NCI-H446 treated with DMSO at 0.1 percent for 48 hours (cell line): ENCODE measurements around the gene CD81.
A peak's percentile ranks its signal among the peaks of the same experiment; 100 is the strongest.

Source experiments
- DNase-seq: peaks from one replicate; lab custom pipeline; 2025; lab: John Stamatoyannopoulos, UW

CD81 gene

DNA sequence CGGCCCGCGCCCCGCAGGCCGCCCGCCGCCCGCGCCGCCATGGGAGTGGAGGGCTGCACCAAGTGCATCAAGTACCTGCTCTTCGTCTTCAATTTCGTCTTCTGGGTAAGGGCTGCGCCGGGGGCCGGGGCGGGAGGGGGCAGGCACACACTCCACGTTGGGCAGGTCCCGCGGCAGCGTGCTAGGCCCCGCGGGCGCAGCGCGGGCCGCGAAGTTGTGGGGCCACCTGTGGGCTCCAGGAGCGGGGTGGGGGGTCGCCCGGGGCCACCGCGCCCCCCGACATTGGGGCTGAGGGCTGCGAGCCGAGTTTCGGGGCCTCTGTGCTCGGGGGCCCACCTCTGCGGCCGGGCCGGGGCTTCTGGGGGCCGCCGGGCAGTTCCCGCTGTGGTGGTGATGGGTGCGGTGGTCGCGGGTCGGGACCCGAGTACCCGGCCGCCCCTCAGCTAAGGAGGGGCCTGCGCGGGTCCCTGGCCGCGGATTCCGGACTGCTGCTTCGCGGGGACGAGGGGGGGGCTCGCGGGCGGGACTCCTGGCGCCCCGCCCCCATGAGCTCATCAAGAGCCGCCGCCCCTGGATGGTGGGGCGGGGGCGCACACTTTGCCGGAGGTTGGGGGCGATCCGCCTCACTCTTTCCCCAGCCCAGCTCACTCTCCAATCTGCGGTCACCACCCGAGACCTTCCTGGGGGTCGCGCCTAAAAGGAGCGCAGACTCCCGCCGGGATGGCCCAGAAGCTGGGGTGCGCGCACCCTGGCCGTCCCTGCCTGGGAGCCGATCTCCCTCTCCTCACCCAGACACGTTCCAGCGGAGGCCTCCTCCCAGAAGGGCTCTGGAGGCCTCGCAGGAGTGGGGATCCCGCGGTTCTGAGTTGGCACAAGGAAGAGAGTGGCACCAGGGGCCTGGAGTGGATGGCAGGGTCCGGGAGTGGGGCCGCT is 667 bp downstream of the CD81 start:
- peak; percentile 14 for DNase-seq

DNA sequence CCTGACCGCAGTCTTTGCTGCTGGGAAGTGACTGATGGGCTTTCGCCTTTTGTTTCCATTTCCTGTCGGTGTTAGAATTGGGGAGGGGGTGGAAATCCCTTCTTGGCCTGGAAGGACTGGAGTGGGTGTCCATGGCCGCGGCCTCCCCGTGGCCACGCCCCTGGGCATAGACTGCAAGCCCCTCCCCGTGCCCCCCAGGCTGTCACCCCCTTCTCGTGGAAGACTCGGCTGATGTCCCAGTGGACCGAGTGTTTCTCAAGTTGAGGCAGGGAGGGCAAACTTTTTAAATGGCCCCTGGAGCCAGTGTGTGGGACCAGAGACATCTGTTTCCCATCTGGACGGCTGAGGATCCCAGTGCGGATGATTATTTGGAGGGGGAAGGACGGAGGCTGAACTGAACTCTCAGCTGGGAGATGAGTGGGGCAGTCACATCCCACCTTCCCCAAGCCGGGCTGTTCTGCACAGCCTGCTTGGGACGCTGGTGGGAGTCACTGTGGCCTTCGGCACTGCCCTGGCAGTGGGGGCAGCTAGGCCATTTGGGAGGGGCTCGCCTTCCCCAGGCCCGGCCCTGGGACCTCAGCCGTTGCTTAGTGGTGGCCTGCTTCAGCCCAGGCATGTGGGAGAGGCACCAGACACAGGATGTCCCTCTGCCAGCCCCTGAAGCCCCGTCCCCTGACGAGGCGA is 1.6 kb downstream of the CD81 start:
- DNase-seq: no peak

DNA sequence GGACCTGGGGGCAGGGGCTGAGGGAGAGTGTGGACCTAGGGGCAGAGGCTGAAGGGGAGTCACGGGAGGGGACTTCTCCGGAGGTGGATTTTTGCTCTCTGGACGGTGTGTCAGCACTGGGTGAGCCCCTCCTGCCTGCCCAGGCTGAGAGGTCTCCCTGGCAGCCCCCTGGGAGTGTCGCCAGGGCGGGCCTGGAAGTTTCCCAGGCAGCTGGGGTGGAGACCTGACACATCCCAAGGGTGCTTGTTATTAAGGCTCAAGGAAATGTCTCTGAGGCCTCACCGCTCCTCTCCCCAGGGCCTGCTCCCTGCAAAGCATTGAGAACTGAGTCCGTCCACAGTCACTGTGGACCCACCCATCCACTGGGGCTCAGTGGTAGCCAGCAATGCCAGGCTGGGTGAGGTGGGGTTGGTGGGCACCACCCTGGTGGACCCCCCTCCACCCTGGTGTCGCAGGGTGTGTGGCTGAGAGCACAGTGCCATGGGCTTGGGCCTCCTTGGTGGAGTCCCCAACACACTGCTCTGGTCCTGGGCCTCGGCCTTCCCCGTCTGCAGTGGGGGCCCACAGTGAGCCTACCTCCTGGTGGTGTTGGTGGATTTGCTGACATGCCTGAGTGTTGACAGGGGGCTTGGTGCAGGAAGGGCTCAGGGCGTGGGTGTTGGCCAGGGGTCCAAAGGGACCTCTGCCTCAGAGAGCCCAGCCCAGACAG is 2.5 kb downstream of the CD81 start:
- DNase-seq: no peak

DNA sequence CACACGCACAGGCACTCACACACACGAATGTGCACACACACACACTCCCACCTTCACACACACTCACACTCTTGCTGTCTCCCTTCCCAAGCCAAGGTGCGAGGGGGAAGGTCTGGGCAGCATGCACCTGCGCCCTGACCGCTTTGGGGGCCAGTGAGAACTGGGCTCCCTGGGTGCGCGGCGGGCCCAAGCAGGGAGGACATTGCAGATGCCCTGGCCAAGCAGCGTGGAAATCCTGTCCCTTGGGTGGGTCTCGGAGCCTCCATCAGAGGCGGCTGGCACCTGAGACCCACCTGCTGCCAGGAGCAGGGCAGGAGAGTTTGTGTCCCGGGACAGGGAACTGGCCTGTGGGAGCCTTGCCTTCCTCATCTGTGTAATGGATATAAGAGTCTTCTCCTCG is 3.3 kb downstream of the CD81 start:
- DNase-seq: no peak

DNA sequence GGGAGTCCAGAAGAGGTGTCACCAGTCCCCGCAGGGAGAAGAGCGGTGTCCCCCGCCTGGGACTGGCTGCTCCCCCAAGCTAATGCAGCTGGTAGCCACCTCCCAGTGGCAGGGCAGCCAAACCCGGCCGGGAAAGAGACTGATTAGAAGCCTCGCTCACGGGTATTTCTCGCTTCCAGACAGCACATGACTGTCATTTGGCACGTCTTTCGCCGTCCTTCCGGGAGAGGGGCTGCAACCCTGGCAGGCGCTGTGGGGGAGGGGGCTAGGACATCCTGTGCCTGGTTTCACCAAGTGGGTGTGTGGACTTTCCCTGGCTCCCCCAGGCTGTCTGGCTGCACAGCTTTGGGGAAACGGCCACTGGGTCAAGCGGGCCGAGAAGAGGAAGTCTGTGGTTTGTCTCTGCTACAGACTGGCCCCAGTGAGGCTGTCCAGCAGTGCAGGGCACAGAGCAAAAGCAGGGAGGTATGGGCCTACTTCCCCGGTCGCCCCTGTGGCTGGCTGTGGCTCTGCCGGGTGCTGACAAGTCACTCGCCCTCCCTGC is 3.8 kb downstream of the CD81 start:
- no peak for DNase-seq

DNA sequence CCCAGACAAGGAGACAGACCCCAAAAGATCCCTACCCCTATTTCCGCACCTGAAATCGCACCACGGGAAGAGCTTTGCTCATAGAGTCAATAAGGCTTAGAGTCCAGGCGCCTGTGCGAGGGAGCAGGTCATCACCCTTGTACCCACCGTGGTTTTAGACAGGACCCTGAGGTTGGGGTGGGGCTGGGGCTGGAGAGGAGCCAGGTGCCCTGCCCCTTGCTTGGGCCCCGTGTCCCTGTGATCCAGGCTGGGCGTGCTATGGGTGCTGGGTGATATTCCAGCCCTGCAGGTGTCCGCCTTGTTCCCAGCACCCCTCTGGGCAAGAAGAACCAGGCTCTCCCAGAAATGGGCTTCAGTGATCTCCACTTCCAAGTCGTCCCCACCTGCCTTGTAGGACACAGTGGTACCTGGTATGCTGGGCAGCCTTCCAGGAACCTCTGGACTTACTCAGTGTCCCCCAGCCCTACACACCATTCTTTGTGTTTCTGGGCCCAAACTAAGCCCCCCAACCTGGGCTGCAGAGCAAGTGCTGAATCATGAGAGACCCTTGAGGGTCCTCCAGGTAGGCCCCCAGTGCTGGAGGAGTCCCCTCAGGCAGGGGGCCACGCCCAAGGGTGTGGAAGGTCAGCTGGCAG is 4.5 kb downstream of the CD81 start:
- DNase-seq: no peak

DNA sequence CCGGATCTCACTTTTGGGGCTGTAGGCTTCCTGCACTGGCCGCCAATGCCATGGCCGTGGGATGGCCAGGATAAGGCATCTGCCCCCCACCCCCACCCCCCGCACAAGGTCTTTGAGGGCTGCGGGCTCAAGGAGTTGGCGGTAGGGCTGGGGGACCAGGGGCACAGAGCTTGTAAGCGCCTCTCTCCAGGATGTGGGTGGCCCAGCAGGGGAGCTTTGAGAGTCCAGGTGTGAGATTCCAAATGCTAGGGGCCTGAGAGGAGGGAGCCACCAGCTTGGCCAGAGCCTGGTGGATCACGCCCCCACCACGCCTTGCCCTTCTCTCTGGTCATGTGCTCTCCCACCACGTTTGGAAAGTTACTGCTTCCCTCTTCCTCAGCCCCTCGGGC is 5.0 kb downstream of the CD81 start:
- DNase-seq: no peak

DNA sequence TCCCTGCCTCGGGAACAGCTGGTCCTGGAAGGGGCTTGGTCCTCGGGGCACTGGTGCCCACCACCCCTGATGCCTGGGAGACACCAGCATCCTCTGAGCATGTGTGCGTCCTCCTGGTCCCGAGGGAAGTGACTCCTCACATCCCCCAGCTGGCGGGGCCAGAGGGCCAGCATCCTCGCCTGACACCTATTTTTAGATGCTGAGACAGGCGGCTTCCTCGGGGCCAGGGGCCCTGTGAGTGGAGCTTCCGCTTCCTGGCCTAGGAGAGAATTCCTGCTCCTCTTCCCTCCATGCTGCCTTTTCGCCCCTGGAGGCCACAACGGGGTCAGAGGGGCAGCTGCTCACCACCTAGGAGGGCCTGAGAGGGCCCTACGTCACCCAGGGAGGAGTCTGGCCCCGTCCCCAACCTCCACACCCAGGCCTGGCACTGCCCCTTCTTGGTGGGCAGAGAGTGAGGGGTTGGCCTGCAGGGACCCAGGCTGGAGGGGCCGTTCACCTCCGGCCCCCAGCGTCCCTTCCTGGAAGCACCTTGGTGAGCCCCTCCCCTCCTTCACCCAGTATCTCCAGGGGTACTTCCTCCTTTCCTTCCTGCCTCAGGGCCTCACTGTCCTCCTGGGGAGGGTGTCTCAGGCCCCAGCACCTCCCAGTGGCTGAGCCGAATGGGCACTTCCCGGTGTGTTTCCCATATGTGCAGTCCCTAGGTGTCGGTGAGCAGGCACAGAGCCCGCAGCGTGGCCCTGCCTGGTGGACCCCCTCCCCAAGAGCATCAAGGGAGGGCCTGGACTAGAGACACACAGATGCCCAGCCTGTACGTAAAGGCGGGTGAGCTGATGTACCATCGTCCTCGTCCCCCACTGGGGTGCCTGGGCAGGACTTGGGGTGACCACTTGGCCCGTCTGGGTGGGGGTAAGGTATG is 6.1 kb downstream of the CD81 start:
- DNase-seq: no peak

DNA sequence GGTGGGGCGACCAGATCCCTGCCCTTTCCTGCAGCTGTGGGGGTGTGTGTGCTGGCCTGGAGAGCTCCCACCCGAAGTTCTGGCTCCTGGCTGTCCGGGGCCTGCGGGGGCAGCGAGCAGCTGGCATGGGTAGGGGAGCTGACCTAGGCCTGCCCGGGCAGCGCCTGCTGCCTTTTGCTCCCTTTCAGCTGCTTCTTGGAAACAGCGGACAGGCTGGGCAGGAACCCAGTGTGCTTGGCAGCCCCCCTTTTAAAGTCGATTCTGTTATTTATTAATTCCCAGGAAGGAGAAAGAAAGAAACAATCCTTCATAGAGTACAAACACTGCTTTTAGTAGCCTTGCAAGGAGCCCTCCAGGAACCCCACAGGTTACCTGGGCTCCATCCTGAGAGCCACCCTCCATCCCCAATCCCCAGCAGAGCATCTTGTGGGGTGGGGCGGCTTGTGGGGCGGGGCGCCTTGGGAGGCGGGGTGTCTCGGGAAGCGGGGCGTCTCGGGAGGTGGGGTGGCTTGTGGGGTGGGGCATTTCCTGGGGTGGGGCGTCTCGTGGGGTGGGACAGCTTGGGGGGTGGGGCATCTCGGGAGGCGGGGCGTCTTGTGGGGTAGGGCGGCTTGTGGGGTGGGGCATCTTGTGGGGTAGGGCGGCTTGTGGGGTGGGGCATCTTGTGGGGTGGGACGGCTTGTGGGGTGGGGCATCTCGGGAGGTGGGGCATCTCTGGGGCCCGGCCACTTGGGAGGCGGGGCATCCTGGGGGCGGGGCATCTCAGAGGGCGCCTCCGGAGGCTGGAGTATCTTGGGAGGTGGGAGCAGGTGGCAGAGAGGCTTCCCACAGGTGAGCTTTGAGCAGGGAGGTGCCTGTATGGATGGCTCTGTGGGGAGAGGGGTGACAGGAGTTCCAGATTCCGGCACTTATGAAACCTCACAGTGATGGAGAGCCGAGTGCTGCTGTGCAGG is 7.0 kb downstream of the CD81 start:
- DNase-seq: no peak

DNA sequence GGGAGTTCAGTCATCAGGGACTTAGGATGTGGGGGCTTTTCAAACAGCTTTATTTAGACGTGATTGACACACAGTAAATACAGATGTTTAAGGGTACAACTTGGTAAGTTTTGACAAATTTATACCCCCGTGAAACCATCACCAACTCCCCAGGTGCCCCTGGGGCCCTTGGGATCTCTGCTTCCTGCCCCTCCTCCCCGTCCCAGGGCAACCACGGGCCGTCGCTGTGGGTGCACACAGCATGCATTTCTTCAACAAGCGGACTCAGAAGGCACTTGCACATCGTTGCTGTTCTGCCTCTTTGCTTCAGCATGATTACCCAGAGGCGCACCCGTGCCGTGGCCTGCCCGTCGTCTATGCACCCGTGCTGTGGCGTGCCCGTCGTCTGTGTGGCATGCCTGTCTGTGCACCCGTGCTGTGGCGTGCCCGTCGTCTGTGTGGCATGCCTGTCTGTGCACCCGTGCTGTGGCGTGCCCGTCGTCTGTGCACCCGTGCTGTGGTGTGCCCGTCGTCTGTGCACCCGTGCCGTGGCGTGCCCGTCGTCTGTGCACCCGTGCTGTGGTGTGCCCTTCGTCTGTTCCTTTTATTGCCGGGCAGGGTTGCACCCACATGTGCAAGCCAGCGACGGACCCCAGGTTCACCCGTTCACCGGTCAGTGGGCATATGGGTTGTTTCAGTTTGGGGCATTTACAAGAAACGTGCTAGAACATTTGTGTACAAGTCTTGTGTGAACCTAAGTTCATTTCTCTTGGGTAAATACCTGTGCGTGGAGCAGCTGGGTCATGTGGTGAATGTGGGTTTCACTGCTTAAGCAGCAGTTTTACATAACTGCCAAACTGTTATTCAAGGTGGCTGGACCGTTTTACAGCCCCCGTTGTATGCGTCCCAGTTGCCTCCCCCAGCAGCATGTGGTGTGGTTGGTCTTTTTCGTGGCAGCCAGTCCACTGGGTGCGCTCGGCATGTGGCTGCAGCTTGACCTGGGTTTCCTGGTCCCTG is 8.3 kb downstream of the CD81 start:
- DNase-seq: no peak

DNA sequence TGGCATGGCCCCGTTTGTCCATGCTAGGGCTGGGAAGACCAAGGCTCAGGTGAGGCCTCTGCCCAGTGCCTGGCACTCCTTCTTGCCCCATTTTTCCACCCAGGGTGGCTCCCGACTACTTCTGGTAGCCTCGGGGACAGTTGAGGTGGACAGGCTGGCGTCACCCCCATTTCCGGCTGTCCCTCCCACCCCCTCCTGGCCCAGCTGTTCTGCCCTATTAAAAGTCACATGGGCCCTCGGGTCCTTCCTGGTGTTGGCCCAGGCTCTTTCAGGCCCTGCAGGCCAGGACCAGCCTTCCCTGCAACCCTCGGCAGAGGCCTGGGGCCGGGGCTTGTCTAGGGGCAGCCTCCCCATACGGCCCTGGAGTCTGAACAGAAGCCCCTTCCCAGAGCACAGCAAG is 9.5 kb downstream of the CD81 start:
- DNase-seq: no peak

DNA sequence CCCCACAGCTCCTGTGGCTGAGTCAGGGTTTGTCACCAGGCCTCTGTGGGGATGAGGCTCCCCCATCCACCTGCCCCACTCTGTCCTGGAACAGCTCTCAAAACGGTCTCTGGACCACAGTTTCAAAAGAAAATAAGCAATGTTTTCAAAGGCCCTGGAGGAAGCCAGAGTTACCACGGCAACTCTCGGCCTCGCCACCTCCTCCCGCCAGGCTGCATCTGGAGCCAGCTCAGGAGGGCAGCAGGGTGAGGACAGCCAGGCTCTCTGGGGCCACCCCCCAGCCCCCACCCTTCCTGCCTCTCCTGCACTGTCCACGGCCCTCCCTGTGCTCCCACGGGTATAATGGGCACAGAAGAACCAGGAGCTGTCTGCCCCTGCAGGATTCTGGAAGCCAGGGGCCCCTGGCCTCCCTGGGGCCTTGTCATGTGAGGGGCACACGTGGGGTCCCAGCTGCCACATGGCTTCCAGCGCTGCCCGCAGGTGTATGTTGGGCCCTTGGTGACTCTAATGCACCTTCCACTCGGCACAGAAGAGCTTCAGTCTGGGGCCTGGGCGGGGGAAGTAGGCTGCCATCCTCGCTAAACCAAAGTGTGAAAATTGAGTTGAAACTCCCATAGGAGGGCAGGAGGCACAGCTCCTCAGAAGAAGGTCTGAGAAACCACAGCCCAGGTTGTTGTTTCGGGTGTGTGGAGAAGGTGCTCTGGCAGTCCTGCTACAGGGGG is 10.3 kb downstream of the CD81 start:
- no peak for DNase-seq

DNA sequence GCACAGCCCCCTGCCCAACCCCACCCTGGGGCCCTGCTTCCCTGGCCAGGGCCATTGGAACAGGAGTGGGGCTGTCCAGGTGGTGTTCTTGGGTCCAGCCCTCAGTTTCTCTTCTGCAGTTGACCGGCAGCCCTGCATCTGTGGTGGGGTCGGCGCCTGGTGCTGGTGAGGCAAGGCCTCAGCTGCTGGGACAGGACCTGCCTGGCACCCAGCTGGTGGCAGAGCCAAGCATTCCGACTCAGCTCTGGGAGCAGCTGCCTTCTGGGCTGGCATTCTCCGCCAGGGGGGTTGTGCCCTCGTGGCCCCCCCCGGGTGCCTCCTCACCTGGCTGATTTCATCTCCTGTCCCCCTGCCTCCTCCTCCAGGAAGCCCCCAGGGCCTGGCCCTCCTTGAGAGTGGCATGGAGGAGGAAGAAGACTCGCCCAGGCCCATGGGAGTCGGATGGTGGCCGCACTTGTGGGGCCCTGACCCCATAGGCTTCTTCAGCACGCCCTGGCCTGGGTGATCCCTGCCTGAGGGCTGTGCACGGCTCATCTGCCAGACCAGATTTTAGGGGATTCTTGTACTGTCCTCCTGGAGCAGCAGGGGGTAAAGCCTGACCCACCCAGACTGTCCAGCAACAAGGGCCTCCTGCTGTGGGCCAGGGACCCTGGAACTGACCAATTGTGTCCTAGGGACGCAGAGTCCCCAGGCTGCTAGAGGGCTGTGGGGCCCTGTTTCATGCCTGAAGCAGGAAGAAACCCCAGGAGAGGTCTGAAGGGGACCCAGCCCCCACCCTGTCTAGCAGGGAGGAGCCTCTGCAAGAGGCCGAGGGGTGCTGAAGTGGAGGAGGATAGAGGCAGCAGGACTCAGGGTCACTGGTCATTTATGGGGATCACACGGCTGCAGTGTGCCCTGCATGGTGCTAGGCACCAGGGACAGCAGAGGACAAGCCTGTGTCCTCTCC is 11.6 kb downstream of the CD81 start:
- DNase-seq: no peak

DNA sequence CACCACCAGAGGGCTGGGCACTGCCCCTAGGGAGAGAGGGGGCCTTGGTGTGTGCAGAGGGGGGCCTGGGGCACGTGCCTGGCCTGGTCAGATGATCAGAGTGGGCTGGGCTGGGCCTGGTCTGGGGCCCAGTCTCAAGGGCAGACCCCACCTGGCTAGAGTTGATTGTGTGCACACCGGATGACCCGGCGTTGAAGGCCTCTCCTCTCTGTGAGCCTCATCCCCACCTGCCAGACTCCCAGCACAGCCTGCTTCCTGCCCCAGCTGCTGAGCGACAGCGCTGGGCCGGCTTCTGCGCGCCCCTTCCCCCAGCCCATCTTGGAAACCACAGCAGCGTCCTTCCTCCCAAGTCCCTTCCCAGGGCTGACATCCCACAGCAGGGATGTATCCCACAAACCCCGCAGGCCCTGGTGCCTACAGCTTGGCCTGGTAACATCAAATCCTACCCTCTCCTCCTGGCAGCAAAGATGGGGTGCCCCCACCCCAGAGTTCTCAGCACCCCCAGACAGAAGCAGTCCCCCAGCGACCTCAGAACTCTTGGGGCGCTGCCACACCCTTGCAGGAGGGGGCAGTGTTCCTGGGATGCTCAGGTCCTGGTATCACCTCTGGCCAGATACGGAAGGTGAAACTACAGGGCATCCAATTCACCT is 12.4 kb downstream of the CD81 start:
- DNase-seq: no peak

DNA sequence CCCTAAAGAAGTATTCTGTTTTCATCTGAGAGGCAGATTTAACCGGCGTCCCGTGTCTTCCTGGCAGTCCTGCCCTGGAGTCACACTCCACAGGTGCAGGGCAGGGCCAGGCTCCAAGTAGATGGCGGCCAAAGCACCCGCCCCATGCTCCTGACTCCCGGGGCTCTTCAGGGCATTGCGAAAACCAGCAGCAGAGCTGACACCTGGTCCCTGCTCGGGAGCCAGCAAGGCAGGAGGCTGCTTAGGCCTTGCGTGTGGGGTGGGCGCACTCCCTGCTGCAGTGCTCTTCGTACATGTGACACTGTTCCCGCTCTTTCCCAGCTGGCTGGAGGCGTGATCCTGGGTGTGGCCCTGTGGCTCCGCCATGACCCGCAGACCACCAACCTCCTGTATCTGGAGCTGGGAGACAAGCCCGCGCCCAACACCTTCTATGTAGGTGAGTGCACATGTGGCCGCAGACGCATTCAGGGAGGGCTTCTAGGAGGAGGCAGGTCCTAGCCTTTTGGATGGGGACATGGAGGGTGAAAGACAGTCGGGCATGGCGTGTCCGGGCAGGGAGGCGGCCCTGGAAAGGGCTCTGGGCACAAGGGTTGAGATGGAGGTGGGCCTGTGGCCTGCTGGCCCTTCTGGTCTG is 13.1 kb downstream of the CD81 start:
- DNase-seq: no peak

DNA sequence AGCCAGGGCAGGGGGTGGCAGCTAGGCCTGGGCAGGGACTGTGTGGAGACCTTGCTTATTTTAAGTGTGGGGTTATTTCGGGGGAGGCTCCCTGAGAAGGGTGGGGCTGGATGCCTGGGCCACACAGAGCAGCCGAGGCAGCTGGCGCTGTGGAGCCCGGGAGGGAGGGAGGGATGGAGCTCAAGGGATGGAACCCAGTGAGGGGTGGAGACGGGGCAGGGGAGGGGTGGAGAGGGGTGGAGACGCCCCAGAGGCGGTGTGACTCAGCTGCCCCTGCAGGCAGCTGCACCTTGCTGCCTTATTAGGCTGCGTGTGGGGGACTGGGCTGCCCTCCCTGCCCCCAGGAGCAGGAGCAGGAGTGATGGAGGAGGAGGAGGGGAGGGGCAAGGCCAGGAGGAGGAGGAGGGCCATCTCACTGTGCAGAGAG is 13.6 kb downstream of the CD81 start:
- no peak for DNase-seq
